MCF 10A (cell line): Measurements from ENCODE around the gene ATOX1. TPM values are rescaled to one million over a fixed set of nuclear protein-coding genes. Genes with fewer than 3 reads are reported as not detected.

ENCODE experiments used
- BruUV-seq: library from RNA; stranded (reverse); fragments of 400-500 nt; replicated peaks from 2 replicates; lab custom pipeline; 2021; lab: Mats Ljungman, UMichigan
- CTCF ChIA-PET: fragments of 300-600 bp; sonication (Branson Sonifier 250); formaldehyde crosslinking; extraction: SDS; loops from one replicate; lab custom pipeline; 2021; ENCODE audit warnings: antibody characterized with exemption, inconsistent platforms; lab: Yijun Ruan, JAX
- POLR2A ChIA-PET: fragments of 300-600, 350-650 bp; sonication (Branson Sonifier 250); formaldehyde crosslinking; extraction: SDS; loops from one replicate; lab custom pipeline; 2020; ENCODE audit warnings: antibody characterized with exemption, inconsistent platforms; lab: Yijun Ruan, JAX
- DNase-seq: peaks from one replicate; pipeline ENCODE4 v3.0.0-alpha.2; 2018; ENCODE audit not compliant: unreplicated experiment
- H3K27ac Mint-ChIP-seq: one replicate; pipeline ENCODE4 v1.8.0; 2022; ENCODE audit warnings: mild to moderate bottlenecking, low read depth, mixed read lengths; ENCODE audit not compliant: unreplicated experiment
- H3K27me3 Mint-ChIP-seq: one replicate; pipeline ENCODE4 v1.8.0; 2022; ENCODE audit warnings: mixed read lengths; ENCODE audit not compliant: insufficient read depth, unreplicated experiment
- H3K36me3 Mint-ChIP-seq: one replicate; pipeline ENCODE4 v1.8.0; 2022; ENCODE audit warnings: mild to moderate bottlenecking, moderate library complexity, mixed read lengths; ENCODE audit not compliant: insufficient read depth, unreplicated experiment
- H3K4me1 Mint-ChIP-seq: one replicate; pipeline ENCODE4 v1.8.0; 2022; ENCODE audit warnings: mixed read lengths; ENCODE audit not compliant: insufficient read depth, unreplicated experiment
- H3K4me3 Mint-ChIP-seq: one replicate; pipeline ENCODE4 v1.8.0; 2022; ENCODE audit warnings: mild to moderate bottlenecking, moderate library complexity, mixed read lengths; ENCODE audit not compliant: unreplicated experiment
- H3K9me3 Mint-ChIP-seq: one replicate; pipeline ENCODE4 v1.8.0; 2022; ENCODE audit warnings: mixed read lengths; ENCODE audit not compliant: unreplicated experiment
- CTCF ChIP-seq: fragments of 200-600 bp; IDR thresholded peaks from one replicate; pipeline ENCODE4 v1.8.0; 2022; ENCODE audit warnings: antibody characterized with exemption, mild to moderate bottlenecking; ENCODE audit not compliant: unreplicated experiment
- intact Hi-C: fragments of 100-400 bp; cut with micrococcal nuclease; formaldehyde crosslinking; loops from 2 replicates; pipeline ENCODE4 v1.14.1; 2022
- total RNA-seq: library from RNA; stranded (reverse); gene quantifications from 2 replicates; pipeline ENCODE4 v1.2.3, GENCODE V29; 2022

ATOX1 gene
- total RNA-seq, 1 experiment from 2014 or later, result 155 TPM

GRCh38 chr5:151781201-151781600, 22.8 kb upstream of the ATOX1 start:
- BruUV-seq, result no TSS peak
- H3K27ac Mint-ChIP-seq, result no peak overlapping the region
- POLR2A ChIA-PET, result interaction anchor here (0.7 to 1.9 kb wide), 5 partner anchors 9 to 25 kb away, joined by 3 to 28 read pairs (median 3); partner anchors contain the start of gene G3BP1
- no peak overlapping the region for H3K4me3 Mint-ChIP-seq
- intact Hi-C loops, result no loop called here
- DNase-seq, result peak; percentile 35
- TF ChIP-seq CTCF, result no peak
- CTCF ChIA-PET, result interaction anchor here (0.8 to 1.4 kb wide), 3 partner anchors 9 to 31 kb away, joined by 3 to 4 read pairs (median 3); no protein-coding TSS in a partner anchor
- H3K36me3 Mint-ChIP-seq, result peaks cover 65% of the 10 kb centered on the region
- peaks cover 63% of the 10 kb centered on the region for H3K4me1 Mint-ChIP-seq
- H3K9me3 Mint-ChIP-seq, result no peaks in the 10 kb centered on the region
- no peaks in the 10 kb centered on the region for H3K27me3 Mint-ChIP-seq

GRCh38 chr5:151780348-151780747, 21.9 kb upstream of the ATOX1 start:
- CTCF ChIA-PET, result no interaction called here
- intact Hi-C loops, result no loop called here
- no peak for TF ChIP-seq CTCF

GRCh38 chr5:151779531-151780125, 21.2 kb upstream of the ATOX1 start:
- H3K4me3 Mint-ChIP-seq, result no peak overlapping the region
- TF ChIP-seq CTCF, result no peak
- intact Hi-C loops, result no loop called here
- DNase-seq, result no peak
- H3K9me3 Mint-ChIP-seq, result no peaks in the 10 kb centered on the region
- no peaks in the 10 kb centered on the region for H3K27me3 Mint-ChIP-seq
- H3K27ac Mint-ChIP-seq, result peak overlapping the region; percentile 8
- peaks cover 74% of the 10 kb centered on the region for H3K36me3 Mint-ChIP-seq
- BruUV-seq, result no TSS peak
- POLR2A ChIA-PET, result interaction anchor here (1.1 kb wide), 1 partner anchor 13 kb away, joined by 3 read pairs; no protein-coding TSS in a partner anchor
- CTCF ChIA-PET, result no interaction called here
- peaks cover 61% of the 10 kb centered on the region for H3K4me1 Mint-ChIP-seq

More at GRCh38 chr5:151780348-151780747, 21.9 kb upstream of the ATOX1 start:
- Mint-ChIP-seq H3K36me3 (peaks cover 73% of the 10 kb centered on the region), H3K4me3 (no peak overlapping the region), H3K27me3 (no peaks in the 10 kb centered on the region), H3K9me3 (no peaks in the 10 kb centered on the region), H3K27ac (no peak overlapping the region), H3K4me1 (peaks cover 66% of the 10 kb centered on the region)
- POLR2A ChIA-PET, result interaction anchor here (1.1 kb wide), 1 partner anchor 12 kb away, joined by 3 read pairs; no protein-coding TSS in a partner anchor
- BruUV-seq, result no TSS peak
- DNase-seq, result no peak

- ChIA-PET POLR2A (interaction anchor here (0.5 to 7.4 kb wide), 12 partner anchors 9 to 340 kb away, joined by 3 to 162 read pairs (median 6); partner anchors contain the start of gene ATOX1), CTCF (interaction anchor here (0.6 to 3.1 kb wide), 13 partner anchors 12 to 659 kb away, joined by 3 to 18 read pairs (median 3); partner anchors contain the start of gene SLC36A1)
- no peak for TF ChIP-seq CTCF
- H3K36me3 Mint-ChIP-seq, result peaks cover 52% of the 10 kb centered on the region
- H3K4me1 Mint-ChIP-seq, result peaks cover 41% of the 10 kb centered on the region
- intact Hi-C loops, result no loop called here
- no peak overlapping the region for H3K4me3 Mint-ChIP-seq
- DNase-seq, result no peak
- no TSS peak for BruUV-seq
- H3K27me3 Mint-ChIP-seq, result no peaks in the 10 kb centered on the region
- H3K27ac Mint-ChIP-seq, result peak overlapping the region; percentile 16
- H3K9me3 Mint-ChIP-seq, result no peaks in the 10 kb centered on the region
These were observed 16.7 kb upstream of the ATOX1 start for GRCh38 chr5:151775025-151775606.
